B cell (primary cell): ENCODE measurements around the gene PIGT.

Experiments
- EZH2 ChIP-seq: IDR thresholded peaks from 2 replicates; pipeline ENCODE4 v1.6.1; 2012; ENCODE audit warnings: borderline replicate concordance, low read depth, mild to moderate bottlenecking, moderate library complexity, low read length; ENCODE audit not compliant: insufficient read depth, poor library complexity, severe bottlenecking
- TF ChIP-seq, protein P1 (sequence below): fragments of 200-600 bp; IDR thresholded peaks from one replicate; pipeline ENCODE4 v1.8.0; 2022; ENCODE audit warnings: antibody characterized with exemption, mild to moderate bottlenecking

DNA sequence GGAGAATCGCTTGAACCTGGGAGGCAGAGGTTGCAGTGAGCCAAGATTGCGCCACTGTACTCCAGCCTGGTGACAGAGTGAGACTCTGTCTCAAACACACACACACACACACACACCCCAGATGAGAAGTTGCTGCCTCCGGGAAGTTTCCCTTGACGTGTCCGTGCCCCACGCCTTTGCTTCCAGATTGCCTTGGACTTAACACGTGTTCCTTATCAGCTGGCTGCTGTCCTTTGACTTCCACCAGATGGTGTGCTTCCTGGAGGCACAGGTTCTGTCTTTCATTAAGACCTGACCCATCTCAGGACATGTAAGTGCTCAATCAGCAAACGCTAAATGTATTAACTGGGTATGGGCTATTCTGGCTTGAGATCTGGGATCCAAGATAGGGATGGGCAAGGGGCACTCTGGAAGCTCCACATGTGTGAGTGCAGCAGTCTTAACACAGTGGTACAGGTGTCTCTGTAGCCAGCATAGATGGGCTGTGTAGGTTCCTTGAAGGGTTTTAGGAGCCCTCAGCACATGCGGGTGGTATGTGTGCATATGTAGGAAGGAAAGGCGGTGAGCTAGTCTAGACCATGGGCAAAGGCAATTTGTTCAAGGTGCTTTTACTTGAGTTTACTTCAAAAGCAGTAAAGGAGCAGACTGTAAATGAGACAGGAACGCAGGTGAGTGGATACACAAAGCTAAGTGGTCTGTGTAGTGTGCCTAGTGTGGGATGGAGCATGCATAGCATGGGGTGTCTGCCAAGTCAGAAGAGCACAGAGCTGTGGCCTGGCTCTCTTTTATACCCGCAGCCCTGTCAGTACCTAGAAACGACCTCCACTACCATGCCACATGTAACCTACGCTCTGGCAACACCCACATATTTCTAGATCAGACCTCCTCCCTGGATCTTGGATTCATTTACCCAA lies 11.6 kb downstream of the PIGT start:
- TF ChIP-seq EZH2 = no peak
- TF ChIP-seq, protein P1, sequence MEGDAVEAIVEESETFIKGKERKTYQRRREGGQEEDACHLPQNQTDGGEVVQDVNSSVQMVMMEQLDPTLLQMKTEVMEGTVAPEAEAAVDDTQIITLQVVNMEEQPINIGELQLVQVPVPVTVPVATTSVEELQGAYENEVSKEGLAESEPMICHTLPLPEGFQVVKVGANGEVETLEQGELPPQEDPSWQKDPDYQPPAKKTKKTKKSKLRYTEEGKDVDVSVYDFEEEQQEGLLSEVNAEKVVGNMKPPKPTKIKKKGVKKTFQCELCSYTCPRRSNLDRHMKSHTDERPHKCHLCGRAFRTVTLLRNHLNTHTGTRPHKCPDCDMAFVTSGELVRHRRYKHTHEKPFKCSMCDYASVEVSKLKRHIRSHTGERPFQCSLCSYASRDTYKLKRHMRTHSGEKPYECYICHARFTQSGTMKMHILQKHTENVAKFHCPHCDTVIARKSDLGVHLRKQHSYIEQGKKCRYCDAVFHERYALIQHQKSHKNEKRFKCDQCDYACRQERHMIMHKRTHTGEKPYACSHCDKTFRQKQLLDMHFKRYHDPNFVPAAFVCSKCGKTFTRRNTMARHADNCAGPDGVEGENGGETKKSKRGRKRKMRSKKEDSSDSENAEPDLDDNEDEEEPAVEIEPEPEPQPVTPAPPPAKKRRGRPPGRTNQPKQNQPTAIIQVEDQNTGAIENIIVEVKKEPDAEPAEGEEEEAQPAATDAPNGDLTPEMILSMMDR = no peak
